Right cardiac atrium (tissue), 5 donors: ENCODE data around the gene RBM42. TPM values are rescaled to one million over a fixed set of nuclear protein-coding genes. Genes with fewer than 3 reads are reported as not detected.

Experiments used
- ATAC-seq, 2 donors: fragments of 200-7000 bp; cut with Tn5 transposase; one replicate each; pipeline versions ENCODE4 v1.8.0 to v1.9.1; 2020; ENCODE audit warnings: moderate library complexity in 2 of 2, mild to moderate bottlenecking in 1 of 2
- DNase-seq, 3 donors: peaks; one replicate each; pipeline ENCODE4 v3.0.0-alpha.2; 2020
- H3K27ac ChIP-seq: one replicate; pipeline ENCODE4 v1.5.1; 2013; ENCODE audit warnings: mild to moderate bottlenecking, low read length, control low read depth, moderate library complexity
- H3K27me3 ChIP-seq: one replicate; pipeline ENCODE4 v1.6.1; 2013; ENCODE audit not compliant: control insufficient read depth, insufficient read depth
- H3K4me1 ChIP-seq: one replicate; pipeline ENCODE4 v1.6.1; 2013; ENCODE audit warnings: low read length; ENCODE audit not compliant: control insufficient read depth, insufficient read depth
- H3K4me3 ChIP-seq: one replicate; pipeline ENCODE4 v1.5.1; 2013; ENCODE audit warnings: low read length, control low read depth
- H3K9me3 ChIP-seq: one replicate; pipeline ENCODE4 v1.6.1; 2013; ENCODE audit warnings: low read length; ENCODE audit not compliant: control insufficient read depth
- WGBS: extraction: QIAGEN DNeasy Blood & Tissue Kit; methylation state at CpG from one replicate; pipeline ENCODE4 v1.1.7; 2013; 5-methylcytosine and 5-hydroxymethylcytosine counted together
- intact Hi-C, 4 donors: fragments of 100-400 bp; cut with DNase I; formaldehyde crosslinking; loops; one replicate each; pipeline versions ENCODE4 v1.11.0 to v1.14.0; 2022 to 2023
- polyA plus RNA-seq: library from polyadenylated mRNA; stranded (reverse); fragments of 200-250 nt; gene quantifications from one replicate; pipeline ENCODE4 v1.2.3, GENCODE V29; 2013
- total RNA-seq, 4 donors: library from RNA; stranded (reverse); fragmentation: NEBNext Ultra II Directional; extraction: Animal tissue kit (Norgen Biotek cat#: 25700); gene quantifications; one replicate each; pipeline ENCODE4 v1.2.1, GENCODE V29; 2021
- donor health status: healthy with polysubstance abuse.
- donor health status: DM: no; HTN: yes; CAD: no.
- donor health status: DM: no; HTN: no; CAD: no.
- donor health status: DM: no; HTN: yes; CAD: no; lungs with severe emphysema.
- donor health status: DM: yes; HTN: yes; CAD: no.

RBM42 gene
- total and polyA plus RNA-seq, 5 donors = 50.9 to 57.9 (median 52.2) TPM

GRCh38 chr19:35670686-35671085 is 41.9 kb downstream of the RBM42 start:
- Histone ChIP-seq H3K27ac (no peak overlapping the region), H3K4me1 (no peaks in the 10 kb centered on the region), H3K27me3 (no peaks in the 10 kb centered on the region), H3K4me3 (no peak overlapping the region), H3K9me3 (no peaks in the 10 kb centered on the region)
- DNase-seq (no peak), ATAC-seq (no peak)
- WGBS = 71% methylated on average over 1 of the region's 1 CpG
- intact Hi-C loops = no loop called here

DNA sequence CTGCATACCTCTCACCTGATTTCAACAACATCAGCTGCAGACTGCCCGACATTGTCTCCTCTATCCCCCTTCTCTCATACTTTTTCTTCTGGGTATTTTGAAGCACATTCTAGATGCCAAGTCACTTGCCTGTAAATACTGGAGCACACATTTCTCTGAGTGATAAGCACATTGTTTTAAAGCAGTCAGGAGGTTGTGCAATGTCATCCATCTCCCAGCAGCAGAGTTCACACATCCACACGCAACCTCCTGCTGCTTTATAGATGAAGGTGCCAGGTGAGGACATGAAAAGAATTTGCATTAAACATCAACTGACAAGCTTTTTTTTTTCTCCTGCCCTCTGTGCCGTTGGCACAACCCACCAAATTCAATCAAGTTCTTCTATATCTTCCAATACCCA is 43.0 kb downstream of the RBM42 start:
- no peaks in the 10 kb centered on the region for H3K27me3 ChIP-seq
- intact Hi-C loops = no loop called here
- no peak overlapping the region for H3K27ac ChIP-seq
- no peaks in the 10 kb centered on the region for H3K9me3 ChIP-seq
- 28% methylated on average over 3 of the region's 3 CpGs for WGBS
- no peak for ATAC-seq
- H3K4me3 ChIP-seq = no peak overlapping the region
- H3K4me1 ChIP-seq = no peaks in the 10 kb centered on the region
- no peak for DNase-seq

- peak; percentile 68 to 76 (median 69) for DNase-seq
- Histone ChIP-seq H3K9me3 (no peaks in the 10 kb centered on the region), H3K4me3 (no peak overlapping the region), H3K27ac (no peak overlapping the region), H3K4me1 (no peaks in the 10 kb centered on the region), H3K27me3 (no peaks in the 10 kb centered on the region)
- WGBS = 8% methylated on average over 39 of the region's 39 CpGs
- intact Hi-C loops = no loop called here
- peak; percentile 71 to 89 for ATAC-seq
Observed at GRCh38 chr19:35673121-35673804, 44.4 kb downstream of the RBM42 start.

DNA sequence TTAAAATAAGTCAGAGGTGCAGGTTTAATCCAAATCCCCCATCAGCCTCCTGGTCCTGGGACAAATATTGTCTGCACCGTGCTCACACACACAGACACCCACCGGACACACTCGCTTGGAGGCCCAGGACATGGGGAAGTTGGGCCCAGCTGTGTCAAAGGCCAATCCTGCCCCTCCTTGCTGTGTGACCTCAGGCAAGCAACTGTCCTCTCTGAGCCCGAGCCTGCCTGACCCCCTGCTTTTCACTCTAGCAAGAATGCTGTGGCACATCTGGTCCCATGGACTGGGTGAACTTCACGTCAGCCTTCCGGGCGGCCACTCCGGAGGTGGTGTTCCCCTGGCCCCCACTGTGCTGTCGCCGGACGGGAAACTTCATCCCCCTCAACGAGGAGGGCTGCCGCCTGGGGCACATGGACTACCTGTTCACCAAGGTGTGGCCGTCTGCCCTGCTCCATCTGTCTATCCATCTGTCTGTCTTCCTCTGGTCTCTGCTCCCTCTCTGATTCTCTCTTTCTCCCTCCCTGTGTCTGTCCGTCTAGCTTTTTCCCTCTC is 46.8 kb downstream of the RBM42 start:
- DNase-seq (no peak), ATAC-seq (no peak)
- no peak overlapping the region for H3K4me3 ChIP-seq
- no peaks in the 10 kb centered on the region for H3K9me3 ChIP-seq
- no peak overlapping the region for H3K27ac ChIP-seq
- 81% methylated on average over 15 of the region's 15 CpGs for WGBS
- H3K4me1 ChIP-seq = no peaks in the 10 kb centered on the region
- no peaks in the 10 kb centered on the region for H3K27me3 ChIP-seq
- intact Hi-C loops = no loop called here

Other genes with a start within 250 kb of the RBM42 start
- gene FFAR2, start 180.8 kb upstream of the RBM42 start, total RNA-seq = under 1 TPM in 3 of 4 donors, not detected in 1; 0.28 to 0.63 (median 0.44) TPM
- 0.11 TPM for gene FFAR2, start 180.8 kb upstream of the RBM42 start, polyA plus RNA-seq
- gene KRTDAP, start 138.6 kb upstream of the RBM42 start, total RNA-seq = not detected
- 0.29 TPM for gene KRTDAP, start 138.6 kb upstream of the RBM42 start, polyA plus RNA-seq
- 10 to 100 TPM in 3 of 4 donors, 1 to 10 TPM in 1; 9.1 to 23.4 (median 15.7) TPM for gene DMKN, start 115.4 kb upstream of the RBM42 start, total RNA-seq
- gene DMKN, start 115.4 kb upstream of the RBM42 start, polyA plus RNA-seq = 22.8 TPM
- not detected for gene SBSN, start 100.7 kb upstream of the RBM42 start, total RNA-seq
- gene SBSN, start 100.7 kb upstream of the RBM42 start, polyA plus RNA-seq = not detected
- not detected for gene GAPDHS, start 95.6 kb upstream of the RBM42 start, total RNA-seq
- not detected for gene GAPDHS, start 95.6 kb upstream of the RBM42 start, polyA plus RNA-seq
- gene TMEM147, start 83.4 kb upstream of the RBM42 start, total RNA-seq = 10 to 100 TPM; 77.3 to 94.8 (median 85.0) TPM
- 140 TPM for gene TMEM147, start 83.4 kb upstream of the RBM42 start, polyA plus RNA-seq
- not detected for gene ATP4A, start 65.4 kb upstream of the RBM42 start, total RNA-seq
- gene ATP4A, start 65.4 kb upstream of the RBM42 start, polyA plus RNA-seq = not detected
- gene PMIS2, start 42.9 kb upstream of the RBM42 start, total RNA-seq = not detected
- not detected for gene PMIS2, start 42.9 kb upstream of the RBM42 start, polyA plus RNA-seq
- gene HAUS5, start 16.3 kb upstream of the RBM42 start, total RNA-seq = 1 to 10 TPM; 3.1 to 5.6 (median 4.8) TPM
- gene HAUS5, start 16.3 kb upstream of the RBM42 start, polyA plus RNA-seq = 4.5 TPM
- gene ETV2, start 12.7 kb downstream of the RBM42 start, total RNA-seq = 1 to 10 TPM in 1 of 4 donors, under 1 TPM in 2, not detected in 1; 0.41 to 1.0 (median 0.59) TPM
- 0.77 TPM for gene ETV2, start 12.7 kb downstream of the RBM42 start, polyA plus RNA-seq
- 1,000 to 10,000 TPM in 3 of 4 donors, 100 to 1,000 TPM in 1; 899 to 1,285 (median 1,111) TPM for gene COX6B1, start 19.3 kb downstream of the RBM42 start, total RNA-seq
- 3,084 TPM for gene COX6B1, start 19.3 kb downstream of the RBM42 start, polyA plus RNA-seq
- not detected for gene UPK1A, start 37.5 kb downstream of the RBM42 start, total RNA-seq
- gene UPK1A, start 37.5 kb downstream of the RBM42 start, polyA plus RNA-seq = not detected
- gene ZBTB32, start 75.5 kb downstream of the RBM42 start, total RNA-seq = not detected
- gene ZBTB32, start 75.5 kb downstream of the RBM42 start, polyA plus RNA-seq = not detected
- 10 to 100 TPM; 14.7 to 19.1 (median 17.8) TPM for gene KMT2B, start 89.0 kb downstream of the RBM42 start, total RNA-seq
- 13.8 TPM for gene KMT2B, start 89.0 kb downstream of the RBM42 start, polyA plus RNA-seq
- 1 to 10 TPM; 1.8 to 6.3 (median 4.4) TPM for gene IGFLR1, start 113.4 kb downstream of the RBM42 start, total RNA-seq
- gene IGFLR1, start 113.4 kb downstream of the RBM42 start, polyA plus RNA-seq = 4.7 TPM
- 10 to 100 TPM; 19.6 to 31.3 (median 22.8) TPM for gene U2AF1L4, start 116.4 kb downstream of the RBM42 start, total RNA-seq
- gene U2AF1L4, start 116.4 kb downstream of the RBM42 start, polyA plus RNA-seq = 32.3 TPM
- 10 to 100 TPM; 40.0 to 50.4 (median 43.8) TPM for gene PSENEN, start 116.6 kb downstream of the RBM42 start, total RNA-seq
- gene PSENEN, start 116.6 kb downstream of the RBM42 start, polyA plus RNA-seq = 69.7 TPM
- 10 to 100 TPM in 2 of 4 donors, 1 to 10 TPM in 2; 8.2 to 14.6 (median 10.3) TPM for gene LIN37, start 119.5 kb downstream of the RBM42 start, total RNA-seq
- 17.9 TPM for gene LIN37, start 119.5 kb downstream of the RBM42 start, polyA plus RNA-seq
- 100 to 1,000 TPM; 107 to 207 (median 148) TPM for gene HSPB6, start 128.0 kb downstream of the RBM42 start, total RNA-seq
- 209 TPM for gene HSPB6, start 128.0 kb downstream of the RBM42 start, polyA plus RNA-seq
- gene PROSER3, start 129.1 kb downstream of the RBM42 start, total RNA-seq = 10 to 100 TPM in 1 of 4 donors, 1 to 10 TPM in 3; 5.6 to 10.3 (median 7.4) TPM
- gene PROSER3, start 129.1 kb downstream of the RBM42 start, polyA plus RNA-seq = 6.4 TPM
- 10 to 100 TPM in 1 of 4 donors, 1 to 10 TPM in 3; 1.5 to 11.8 (median 4.9) TPM for gene ARHGAP33, start 146.5 kb downstream of the RBM42 start, total RNA-seq
- 4.3 TPM for gene ARHGAP33, start 146.5 kb downstream of the RBM42 start, polyA plus RNA-seq
- gene PRODH2, start 183.8 kb downstream of the RBM42 start, total RNA-seq = not detected
- not detected for gene PRODH2, start 183.8 kb downstream of the RBM42 start, polyA plus RNA-seq
- gene NPHS1, start 223.5 kb downstream of the RBM42 start, total RNA-seq = not detected
- gene NPHS1, start 223.5 kb downstream of the RBM42 start, polyA plus RNA-seq = not detected
- not detected for gene KIRREL2, start 227.9 kb downstream of the RBM42 start, total RNA-seq
- not detected for gene KIRREL2, start 227.9 kb downstream of the RBM42 start, polyA plus RNA-seq
- 10 to 100 TPM; 18.0 to 26.3 (median 21.0) TPM for gene APLP1, start 239.5 kb downstream of the RBM42 start, total RNA-seq
- gene APLP1, start 239.5 kb downstream of the RBM42 start, polyA plus RNA-seq = 33.2 TPM